ENCODE results near the gene EPHB2. TPM values are rescaled to one million over a fixed set of nuclear protein-coding genes. Genes with fewer than 3 reads are reported as not detected.

The EPHB2 gene
- total RNA-seq, 4 donors from 2014 or later, result 0.32 to 4.0 (median 1.7) TPM

- no peak overlapping the region for H3K27ac ChIP-seq
- peaks cover 2% of the 10 kb centered on the region for H3K4me1 ChIP-seq
- no peak for DNase-seq (ENCODE audit: low spot score in 2 of 2)
- no peaks in the 10 kb centered on the region for H3K36me3 ChIP-seq
- no peaks in the 10 kb centered on the region for H3K9me3 ChIP-seq
- no peaks in the 10 kb centered on the region for H3K27me3 ChIP-seq
- TF ChIP-seq EP300 (IDR thresholded peaks at IDR 0.05), result no peak
- no peak for TF ChIP-seq POLR2A (IDR thresholded peaks at IDR 0.05)
- TF ChIP-seq POLR2AphosphoS5 (IDR thresholded peaks at IDR 0.05), result no peak
- TF ChIP-seq CTCF (IDR thresholded peaks at IDR 0.05), result no peak
- WGBS, result 48% methylated on average over 5 of the region's 5 CpGs
- no peak overlapping the region for H3K4me3 ChIP-seq
Observed at GRCh38 chr1:22849770-22850169, 139.1 kb downstream of the EPHB2 start.

- no peaks in the 10 kb centered on the region for H3K27me3 ChIP-seq
- H3K4me1 ChIP-seq, result peaks cover 7% of the 10 kb centered on the region
- TF ChIP-seq POLR2A (IDR thresholded peaks at IDR 0.05) (no peak), CTCF (IDR thresholded peaks at IDR 0.05) (no peak), POLR2AphosphoS5 (IDR thresholded peaks at IDR 0.05) (no peak)
Observed at GRCh38 chr1:22850281-22850680, 139.6 kb downstream of the EPHB2 start.

DNA sequence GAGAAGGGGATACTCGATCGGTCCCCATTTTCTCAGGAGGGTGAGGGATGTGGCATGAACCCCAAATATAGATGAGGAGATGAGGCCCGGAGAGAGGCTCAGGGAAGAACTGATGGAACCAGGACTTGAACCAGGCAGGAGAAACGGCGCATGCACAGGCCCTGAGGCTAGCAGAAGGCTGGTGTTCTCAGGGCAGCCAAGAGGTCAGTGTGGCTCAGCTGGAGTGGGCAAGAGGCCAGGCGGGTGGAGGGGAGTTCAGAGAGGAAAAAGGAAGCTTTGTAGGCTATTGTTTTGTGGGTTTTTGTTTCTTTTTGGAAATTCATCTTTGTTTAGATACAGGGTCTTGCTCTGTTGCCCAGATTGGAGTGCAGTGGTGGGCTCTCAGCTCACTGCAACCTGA, 140.0 kb downstream of the EPHB2 start:
- no peak for DNase-seq (ENCODE audit: low spot score in 2 of 2)
- Histone ChIP-seq H3K4me1 (peaks cover 7% of the 10 kb centered on the region), H3K36me3 (no peaks in the 10 kb centered on the region), H3K9me3 (no peaks in the 10 kb centered on the region), H3K27ac (no peak overlapping the region), H3K4me3 (no peak overlapping the region), H3K27me3 (no peaks in the 10 kb centered on the region)
- 63% methylated on average over 6 of the region's 6 CpGs for WGBS
- no peak for TF ChIP-seq POLR2A (IDR thresholded peaks at IDR 0.05)
- no peak for TF ChIP-seq EP300 (IDR thresholded peaks at IDR 0.05)
- no peak for TF ChIP-seq POLR2AphosphoS5 (IDR thresholded peaks at IDR 0.05)
- no peak for TF ChIP-seq CTCF (IDR thresholded peaks at IDR 0.05)

More at GRCh38 chr1:22850281-22850680, 139.6 kb downstream of the EPHB2 start:
- Histone ChIP-seq H3K27ac (no peak overlapping the region), H3K4me3 (no peak overlapping the region), H3K36me3 (no peaks in the 10 kb centered on the region), H3K9me3 (no peaks in the 10 kb centered on the region)
- WGBS, result 86% methylated on average over 6 of the region's 11 CpGs
- DNase-seq (ENCODE audit: low spot score in 2 of 2), result no peak

DNA sequence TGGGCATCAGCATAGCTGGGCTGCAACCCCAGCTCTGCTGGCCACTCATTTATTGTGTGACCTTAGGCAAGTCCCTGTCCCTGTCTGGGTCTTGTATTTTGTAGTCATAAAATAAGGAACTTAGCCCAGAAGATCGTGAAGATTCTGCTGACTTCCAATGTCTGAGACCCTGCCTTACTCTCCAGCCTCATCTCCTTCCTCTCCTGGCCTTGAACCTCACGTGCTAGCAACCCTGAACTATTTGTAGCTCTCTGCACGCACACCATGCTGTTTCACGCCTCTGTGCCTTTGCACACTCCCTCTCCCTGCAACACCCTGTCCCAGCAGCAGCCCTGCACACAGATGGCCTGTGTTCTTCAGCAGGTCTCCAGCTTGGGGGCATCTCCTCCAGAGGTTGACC, 140.9 kb downstream of the EPHB2 start:
- no peak overlapping the region for H3K27ac ChIP-seq
- DNase-seq (ENCODE audit: low spot score in 2 of 2), result no peak
- 83% methylated on average over 4 of the region's 4 CpGs for WGBS

GRCh38 chr1:22852144-22852655, 141.6 kb downstream of the EPHB2 start:
- Histone ChIP-seq H3K27me3 (no peaks in the 10 kb centered on the region), H3K9me3 (no peaks in the 10 kb centered on the region), H3K4me1 (peaks cover 11% of the 10 kb centered on the region), H3K27ac (no peak overlapping the region), H3K4me3 (no peak overlapping the region), H3K36me3 (no peaks in the 10 kb centered on the region)
- TF ChIP-seq POLR2AphosphoS5 (IDR thresholded peaks at IDR 0.05) (no peak), POLR2A (IDR thresholded peaks at IDR 0.05) (no peak), CTCF (IDR thresholded peaks at IDR 0.05) (no peak), EP300 (IDR thresholded peaks at IDR 0.05) (no peak)
- DNase-seq (ENCODE audit: low spot score in 2 of 2), result no peak
- 86% methylated on average over 6 of the region's 6 CpGs for WGBS

More for the DNA sequence above, 140.9 kb downstream of the EPHB2 start:
- TF ChIP-seq POLR2A (IDR thresholded peaks at IDR 0.05) (no peak), CTCF (IDR thresholded peaks at IDR 0.05) (no peak), EP300 (IDR thresholded peaks at IDR 0.05) (no peak)
- no peaks in the 10 kb centered on the region for H3K27me3 ChIP-seq
- H3K36me3 ChIP-seq, result no peaks in the 10 kb centered on the region
- H3K4me1 ChIP-seq, result peaks cover 11% of the 10 kb centered on the region
- H3K9me3 ChIP-seq, result no peaks in the 10 kb centered on the region
- no peak overlapping the region for H3K4me3 ChIP-seq

All from suprapubic skin (tissue), 4 donors.